Urinary bladder (tissue), 4 donors: ENCODE data around the gene GIGYF2. TPM values are rescaled to one million over a fixed set of nuclear protein-coding genes. Genes with fewer than 3 reads are reported as not detected.

ENCODE experiments used
- DNase-seq: peaks from one replicate; pipeline ENCODE4 v3.0.0-alpha.2; 2015; ENCODE audit errors: extremely low spot score
- H3K27ac ChIP-seq: one replicate; pipeline ENCODE4 v1.5.1; 2013; ENCODE audit warnings: low read depth, mild to moderate bottlenecking, moderate library complexity
- H3K36me3 ChIP-seq: one replicate; pipeline ENCODE4 v1.6.1; 2013; ENCODE audit warnings: mild to moderate bottlenecking, moderate library complexity; ENCODE audit not compliant: insufficient read depth
- H3K4me1 ChIP-seq: one replicate; pipeline ENCODE4 v1.6.1; 2013; ENCODE audit warnings: mild to moderate bottlenecking, moderate library complexity; ENCODE audit not compliant: insufficient read depth
- H3K4me3 ChIP-seq: one replicate; pipeline ENCODE4 v1.5.1; 2013; ENCODE audit warnings: low read depth, low read length
- WGBS: extraction: QIAGEN DNeasy Blood & Tissue Kit; methylation state at CpG from one replicate; pipeline ENCODE4 v1.1.7; 2013; 5-methylcytosine and 5-hydroxymethylcytosine counted together
- polyA plus RNA-seq: library from polyadenylated mRNA; stranded (reverse); fragments of 200-250 nt; gene quantifications from one replicate; pipeline ENCODE4 v1.2.3, GENCODE V29; 2013
- total RNA-seq: library from RNA; depleted of rRNA; stranded (reverse); fragments of >200 nt; gene quantifications from one replicate; pipeline ENCODE4 v1.2.3, GENCODE V29; 2014
- donor health status: healthy with polysubstance abuse.
- donor health status: healthy.

Gene GIGYF2
- total and polyA plus RNA-seq, 2 donors, result 29.3 to 121 TPM

DNA sequence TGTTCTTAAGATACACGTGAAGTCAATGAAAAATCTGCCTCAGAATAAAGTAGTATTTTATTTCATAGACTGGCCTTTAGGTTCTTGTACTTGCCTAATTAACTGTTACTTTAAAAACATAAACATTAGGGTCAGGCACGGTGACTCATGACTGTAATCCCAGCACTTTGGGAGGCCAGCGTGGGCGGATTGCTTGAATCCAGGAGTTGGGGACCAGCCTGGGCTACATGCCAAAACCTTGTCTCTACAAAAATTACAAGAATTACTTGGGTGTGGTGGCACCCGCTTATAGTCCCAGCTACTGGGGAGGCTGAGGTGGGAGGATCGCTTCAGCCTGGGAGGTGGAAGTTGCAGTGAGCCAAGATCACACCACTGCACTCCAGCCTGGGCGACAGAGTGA is 157.0 kb downstream of the GIGYF2 start:
- WGBS, result 39% methylated on average over 7 of the region's 7 CpGs
- H3K4me3 ChIP-seq, result no peak overlapping the region
- H3K4me1 ChIP-seq, result no peaks in the 10 kb centered on the region
- no peak for DNase-seq
- peaks cover 3% of the 10 kb centered on the region for H3K36me3 ChIP-seq
- no peak overlapping the region for H3K27ac ChIP-seq

DNA sequence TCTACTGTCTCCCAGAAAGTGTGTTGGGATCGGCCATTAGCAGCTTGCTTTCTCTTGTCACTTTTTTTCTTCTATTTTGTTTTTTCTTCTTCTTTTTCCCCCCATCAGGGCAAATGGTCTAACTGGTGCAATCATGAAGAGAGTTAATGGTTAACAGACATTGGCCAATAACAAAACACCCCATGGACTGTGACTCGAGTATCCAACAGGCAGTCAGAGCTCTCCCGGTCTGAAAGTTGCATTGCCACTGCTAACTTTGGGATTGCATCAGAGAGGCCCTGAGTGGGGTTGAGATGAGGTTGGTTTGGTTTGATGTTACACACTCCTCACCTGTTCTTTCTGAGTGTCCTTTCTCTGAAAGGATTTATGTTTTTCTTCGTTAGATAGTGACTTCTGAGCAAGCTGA is 160.0 kb downstream of the GIGYF2 start:
- no peak for DNase-seq
- Histone ChIP-seq H3K4me3 (no peak overlapping the region), H3K4me1 (no peaks in the 10 kb centered on the region), H3K27ac (no peak overlapping the region), H3K36me3 (peaks cover 3% of the 10 kb centered on the region)
- 77% methylated on average over 4 of the region's 4 CpGs for WGBS

DNA sequence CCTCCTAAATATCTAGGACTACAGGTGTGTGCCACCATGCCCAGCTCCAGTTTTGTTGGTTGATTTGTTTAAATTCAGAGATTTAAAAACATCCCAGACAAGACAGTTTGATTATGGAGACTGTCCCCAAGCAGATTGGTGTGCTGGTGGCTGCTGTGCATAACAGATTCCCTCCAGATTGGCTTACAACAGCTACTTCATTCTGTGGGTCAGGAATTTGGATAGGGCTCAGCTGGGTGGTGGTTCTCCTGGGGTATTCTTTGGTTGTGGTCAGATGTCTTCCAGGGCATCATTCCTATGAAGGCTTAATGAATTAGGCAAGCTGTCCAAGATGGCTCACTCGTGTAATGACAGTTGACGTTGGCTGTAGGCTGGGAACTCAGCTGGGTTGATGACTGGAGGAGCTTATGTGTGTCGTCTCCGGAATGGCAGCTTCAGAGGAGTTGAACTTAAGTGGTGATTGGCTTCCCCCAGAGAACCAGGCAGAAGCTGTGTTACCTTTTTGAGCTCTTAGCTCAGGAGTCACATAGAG is 162.3 kb downstream of the GIGYF2 start:
- no peak overlapping the region for H3K4me3 ChIP-seq
- no peak overlapping the region for H3K27ac ChIP-seq
- H3K4me1 ChIP-seq, result no peaks in the 10 kb centered on the region
- DNase-seq, result no peak
- 88% methylated on average over 4 of the region's 4 CpGs for WGBS
- peaks cover 3% of the 10 kb centered on the region for H3K36me3 ChIP-seq

DNA sequence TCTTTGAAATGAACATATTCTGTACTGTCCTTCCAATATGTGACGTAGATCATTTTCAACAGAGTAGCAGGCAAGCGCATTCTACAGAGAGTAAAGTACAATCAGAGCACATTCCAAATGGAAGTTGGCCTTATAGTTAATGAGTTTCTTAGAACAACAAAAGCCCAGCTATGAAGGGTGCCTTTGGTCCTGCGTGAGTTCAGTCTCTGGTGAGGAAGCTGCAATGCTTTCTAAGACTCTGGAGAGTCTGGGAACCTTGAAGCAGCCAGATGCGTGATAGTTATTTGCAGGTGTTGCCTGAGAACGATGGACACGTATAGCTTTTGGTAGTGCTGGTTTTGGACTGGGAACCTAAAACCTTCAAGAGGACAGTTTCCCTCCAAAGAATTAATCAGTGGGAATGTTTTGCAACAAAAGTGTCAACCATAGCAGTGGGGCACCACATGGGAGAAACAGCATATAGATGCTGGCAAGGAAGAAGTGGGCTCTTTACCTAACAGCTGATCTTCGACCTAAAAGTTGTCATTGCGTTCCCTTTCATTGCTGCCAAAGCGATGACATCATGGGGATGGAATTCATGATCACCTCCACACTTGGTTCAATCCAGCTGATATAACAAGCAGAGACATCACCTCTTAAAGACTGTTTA is 163.6 kb downstream of the GIGYF2 start:
- no peak for DNase-seq
- WGBS, result 94% methylated on average over 9 of the region's 9 CpGs
- H3K4me3 ChIP-seq, result no peak overlapping the region
- no peaks in the 10 kb centered on the region for H3K4me1 ChIP-seq
- no peak overlapping the region for H3K27ac ChIP-seq
- H3K36me3 ChIP-seq, result peaks cover 5% of the 10 kb centered on the region

DNA sequence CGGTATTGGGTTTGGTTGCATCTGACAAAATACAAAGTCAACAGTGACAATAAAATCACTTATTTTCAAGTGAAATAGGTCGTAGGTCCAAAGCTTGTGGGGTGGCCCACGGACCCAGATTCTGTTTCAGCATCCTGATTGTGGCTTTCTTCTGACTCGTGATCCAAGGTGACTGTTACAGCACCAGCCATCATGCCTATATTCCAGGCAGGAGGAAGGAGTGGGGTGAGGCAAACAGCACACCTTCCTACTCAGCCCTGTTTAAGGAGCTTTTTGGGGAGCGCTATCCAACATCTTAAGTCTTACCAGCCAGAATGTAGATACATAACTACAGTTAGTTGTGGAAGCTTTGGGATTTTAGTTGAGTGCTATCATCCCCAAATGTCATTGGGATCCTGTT is 164.2 kb downstream of the GIGYF2 start:
- no peak overlapping the region for H3K4me3 ChIP-seq
- H3K4me1 ChIP-seq, result no peaks in the 10 kb centered on the region
- H3K27ac ChIP-seq, result no peak overlapping the region
- DNase-seq, result no peak
- WGBS, result 97% methylated on average over 5 of the region's 5 CpGs
- H3K36me3 ChIP-seq, result peaks cover 5% of the 10 kb centered on the region

DNA sequence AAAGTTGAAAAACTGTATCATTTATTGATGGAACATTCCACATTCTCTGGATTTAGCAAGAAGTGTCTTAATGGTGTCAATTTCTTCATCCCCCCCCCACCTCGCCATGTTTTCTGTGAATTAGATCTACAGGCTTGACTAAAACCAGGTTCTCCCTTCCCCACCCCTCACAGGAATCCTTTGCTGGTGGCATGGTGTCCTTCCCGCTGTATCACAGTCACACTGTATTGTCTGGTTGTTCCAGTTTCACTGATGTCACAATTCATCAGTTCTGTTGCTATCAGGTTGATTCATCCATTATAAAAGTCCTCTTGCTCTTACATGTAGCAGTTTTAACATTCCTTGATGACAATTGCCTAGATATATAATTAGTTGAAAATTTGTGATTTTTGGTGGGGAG is 166.9 kb downstream of the GIGYF2 start:
- H3K4me3 ChIP-seq, result no peak overlapping the region
- no peaks in the 10 kb centered on the region for H3K4me1 ChIP-seq
- DNase-seq, result no peak
- peaks cover 2% of the 10 kb centered on the region for H3K36me3 ChIP-seq
- H3K27ac ChIP-seq, result no peak overlapping the region
- 95% methylated on average over 2 of the region's 2 CpGs for WGBS

DNA sequence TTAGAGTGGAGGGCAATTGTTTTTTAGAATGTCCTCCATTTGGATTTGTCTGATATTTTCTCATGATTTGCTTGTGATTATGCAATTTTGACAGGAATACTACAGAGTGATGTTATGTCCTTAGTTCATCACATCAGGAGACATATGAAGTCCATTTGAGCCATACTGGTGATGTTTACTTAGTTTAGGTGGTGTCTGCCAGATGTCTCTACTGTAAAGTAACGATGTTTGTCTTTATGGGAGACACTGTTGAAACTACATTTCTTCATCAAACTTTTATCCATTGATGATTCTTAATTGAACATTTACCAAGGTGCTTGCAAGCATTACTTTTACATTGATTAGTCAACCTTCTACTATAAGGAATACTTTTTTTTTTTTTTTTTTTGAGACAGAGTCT is 168.0 kb downstream of the GIGYF2 start:
- DNase-seq, result no peak
- Histone ChIP-seq H3K27ac (no peak overlapping the region), H3K36me3 (peaks cover 2% of the 10 kb centered on the region), H3K4me1 (no peaks in the 10 kb centered on the region), H3K4me3 (no peak overlapping the region)
- WGBS, result 95% methylated on average over 1 of the region's 1 CpG

DNA sequence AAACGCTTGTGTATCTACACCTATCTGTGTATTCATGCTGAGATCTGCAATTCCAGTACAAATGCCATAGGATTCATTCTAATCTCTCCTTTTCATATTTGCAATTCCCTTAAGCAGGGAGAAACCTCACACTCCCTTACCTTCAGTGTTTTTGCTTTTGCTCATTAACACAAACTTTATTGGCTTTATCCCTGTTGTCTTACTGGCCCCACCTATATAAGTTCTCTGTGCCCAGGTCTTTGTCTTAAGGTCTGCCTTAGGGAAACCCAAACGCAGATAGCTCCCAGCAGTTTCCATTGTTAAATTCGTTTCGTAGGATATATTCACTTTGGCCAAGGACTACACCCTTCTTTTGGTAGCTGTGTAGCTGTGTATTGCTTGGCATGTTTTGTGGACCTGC is 169.0 kb downstream of the GIGYF2 start:
- Histone ChIP-seq H3K4me1 (no peaks in the 10 kb centered on the region), H3K36me3 (peaks cover 2% of the 10 kb centered on the region), H3K27ac (no peak overlapping the region), H3K4me3 (no peak overlapping the region)
- DNase-seq, result no peak
- WGBS, result 75% methylated on average over 4 of the region's 4 CpGs

DNA sequence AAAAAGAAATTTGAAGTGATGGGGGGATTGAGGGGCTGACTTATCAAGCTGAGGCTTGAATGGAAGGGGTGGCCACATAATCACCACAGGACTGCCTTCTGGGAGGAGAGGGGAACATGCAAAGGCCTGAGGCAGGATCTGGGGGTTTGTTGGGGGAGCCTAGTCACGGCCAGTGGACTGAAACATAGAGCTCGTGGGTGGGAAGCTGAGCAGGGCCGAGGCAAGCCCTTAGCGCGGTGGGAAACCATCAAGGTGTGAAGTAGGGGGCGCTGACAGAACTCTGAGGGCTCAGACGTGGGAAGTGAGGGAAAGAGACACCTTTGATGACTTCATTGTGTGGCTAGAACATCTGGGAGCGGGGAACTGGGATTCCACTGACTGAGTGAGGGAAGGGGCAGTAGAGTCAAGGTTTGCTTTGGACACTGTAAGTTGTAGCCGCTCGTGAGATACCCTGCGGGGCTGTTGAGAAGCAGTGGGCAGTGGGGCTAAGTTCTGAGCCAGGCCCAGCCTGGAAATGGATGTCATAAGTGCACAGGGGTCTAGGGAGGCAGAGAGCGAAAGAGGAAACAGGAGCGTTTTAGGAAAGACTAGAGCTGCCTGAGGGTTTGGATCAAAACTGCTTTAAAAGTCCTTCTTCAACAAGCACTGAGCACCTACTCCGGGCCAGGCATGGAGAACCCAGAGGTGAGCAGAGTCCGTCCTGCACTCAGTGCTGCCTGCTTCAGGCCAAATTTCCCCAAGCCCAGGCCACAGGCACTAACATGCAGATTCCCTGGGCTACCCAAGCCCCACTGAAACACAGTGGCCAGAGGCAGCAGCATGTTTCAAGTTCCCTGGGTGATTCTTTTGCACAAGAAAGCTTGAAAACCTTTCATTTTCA is 172.2 kb downstream of the GIGYF2 start:
- no peak for DNase-seq
- H3K4me3 ChIP-seq, result no peak overlapping the region
- no peaks in the 10 kb centered on the region for H3K4me1 ChIP-seq
- H3K27ac ChIP-seq, result no peak overlapping the region
- 67% methylated on average over 15 of the region's 15 CpGs for WGBS
- peaks cover 2% of the 10 kb centered on the region for H3K36me3 ChIP-seq

DNA sequence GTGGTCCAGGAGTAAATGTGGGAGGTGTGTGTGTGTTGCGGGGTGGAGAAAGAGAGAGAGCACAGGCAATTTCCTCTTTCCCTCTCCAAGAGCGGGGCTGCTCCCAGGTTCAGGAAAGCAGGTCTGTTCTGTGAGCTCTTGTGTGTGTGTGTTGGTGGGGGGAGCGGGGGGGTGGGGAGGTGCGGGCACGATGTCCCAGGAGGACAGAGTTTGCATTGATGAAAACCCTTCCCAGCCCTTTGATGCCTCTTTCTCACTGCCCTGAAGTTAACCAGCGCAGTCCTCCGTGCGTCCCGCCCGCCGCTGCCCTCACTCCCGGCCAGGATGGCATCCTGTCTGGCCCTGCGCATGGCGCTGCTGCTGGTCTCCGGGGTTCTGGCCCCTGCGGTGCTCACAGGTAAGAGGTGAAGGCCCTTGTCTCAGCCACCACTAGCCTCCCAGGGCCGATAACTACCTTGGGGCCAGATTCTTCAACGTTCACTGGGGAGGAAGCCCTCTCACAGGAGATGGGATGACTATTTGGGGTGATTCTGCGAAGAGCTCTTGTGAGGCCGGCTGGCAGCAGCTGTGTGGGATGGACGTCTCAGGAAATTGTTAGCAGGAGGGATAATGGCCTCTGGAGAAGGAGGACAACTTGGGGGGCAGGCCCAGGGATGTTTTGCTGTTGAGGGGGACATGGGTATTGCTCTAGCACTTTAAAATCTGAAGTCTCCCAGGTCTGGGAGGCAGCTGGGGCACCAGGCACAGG is 173.1 kb downstream of the GIGYF2 start, which contains the start of gene SNORC:
SNORC (plus strand) TSS at position 247 of the 748 bp plus-strand sequence; CDS start at position 325, 78 bp downstream.
- Histone ChIP-seq H3K36me3 (no peaks in the 10 kb centered on the region), H3K4me1 (no peaks in the 10 kb centered on the region), H3K27ac (no peak within 1 kb of the TSS), H3K4me3 (no peak within 1 kb of the TSS)
- DNase-seq, result no peak
- 87% methylated on average over 21 of the region's 21 CpGs for WGBS

DNA sequence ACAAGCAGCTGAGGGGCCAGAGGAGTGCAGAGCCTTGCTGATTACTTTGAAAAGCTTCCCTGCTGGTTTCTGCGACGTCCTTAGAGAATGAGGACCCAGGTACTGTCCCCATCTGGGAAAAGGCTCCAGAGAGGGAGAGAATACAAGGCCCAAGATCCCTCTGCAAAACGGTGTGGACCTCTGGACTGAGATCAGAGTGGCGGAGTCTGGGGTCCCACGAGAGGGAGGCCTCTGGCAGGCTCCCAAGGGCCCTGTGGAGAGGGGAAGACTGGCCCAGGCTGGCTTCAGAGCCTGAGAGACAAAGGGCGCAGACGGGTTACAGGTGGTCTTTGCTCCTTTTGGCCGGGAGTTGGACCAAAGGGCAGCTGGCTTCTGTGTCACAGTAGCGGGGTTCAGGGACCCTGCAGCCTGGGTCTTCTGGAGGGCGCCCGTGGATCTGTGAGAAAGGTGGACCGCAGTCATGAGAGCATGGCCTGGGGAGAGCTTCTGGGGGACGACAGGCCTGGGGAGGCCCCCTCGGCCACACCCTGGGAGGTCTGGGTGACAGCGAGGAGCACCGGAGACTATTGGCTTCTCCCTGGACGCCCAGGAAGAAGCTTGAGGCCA is 173.7 kb downstream of the GIGYF2 start:
- no peak for DNase-seq
- Histone ChIP-seq H3K36me3 (no peaks in the 10 kb centered on the region), H3K4me3 (no peak overlapping the region), H3K27ac (no peak overlapping the region), H3K4me1 (no peaks in the 10 kb centered on the region)
- WGBS, result 84% methylated on average over 17 of the region's 17 CpGs

DNA sequence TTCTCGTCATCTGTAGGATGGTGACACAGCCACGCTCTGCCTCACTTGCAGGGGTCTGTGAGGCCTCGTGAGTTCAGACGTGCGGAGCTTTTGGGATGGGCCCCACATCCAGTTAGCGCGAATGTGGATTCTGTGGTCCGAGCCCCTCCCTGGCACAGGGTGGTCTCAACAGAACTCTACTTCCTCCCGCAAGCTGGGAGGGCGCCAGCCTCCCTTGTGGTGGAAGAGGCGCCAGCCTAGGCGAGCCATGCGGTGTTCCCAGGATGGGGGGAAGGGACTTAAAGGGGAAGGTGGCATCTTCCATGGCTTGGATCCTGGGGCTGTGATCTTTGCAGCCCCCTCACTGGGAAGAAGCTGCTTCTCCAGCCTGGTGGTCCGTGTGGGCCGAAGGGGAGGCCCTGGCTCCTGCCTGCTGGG is 174.3 kb downstream of the GIGYF2 start:
- no peak overlapping the region for H3K4me3 ChIP-seq
- no peaks in the 10 kb centered on the region for H3K36me3 ChIP-seq
- DNase-seq, result no peak
- no peaks in the 10 kb centered on the region for H3K4me1 ChIP-seq
- H3K27ac ChIP-seq, result no peak overlapping the region
- WGBS, result 79% methylated on average over 15 of the region's 15 CpGs
